ENCODE results near the gene MYD88.
"Not testable (repeated sequence)": the region's sequence is repeated elsewhere in the genome, so short reads cannot be mapped to it uniquely, and the experiment has no call there.

Gene MYD88

GRCh38 chr3:38133209-38133556, 5.3 kb upstream of the MYD88 start:
- no peak for DNase-seq (ENCODE audit: extremely low read depth, insufficient read length)
- Histone ChIP-seq H3K27me3 (replicated peaks; ENCODE audit: control insufficient read depth, insufficient read depth, low read length) (no peaks in the 10 kb centered on the region), H3K4me3 (replicated peaks; ENCODE audit: low read depth, low read length) (no peak overlapping the region), H3K36me3 (ENCODE audit: control insufficient read depth, insufficient read depth, low read length) (peaks cover 23% of the 10 kb centered on the region)
- TF ChIP-seq CTCF (IDR thresholded peaks at IDR 0.05; ENCODE audit: insufficient read depth, low read length, poor library complexity, severe bottlenecking), result no peak

- H3K4me3 ChIP-seq (replicated peaks; ENCODE audit: low read depth, low read length), result no peak overlapping the region
- H3K36me3 ChIP-seq (ENCODE audit: control insufficient read depth, insufficient read depth, low read length), result peaks cover 23% of the 10 kb centered on the region
- no peak for TF ChIP-seq CTCF (IDR thresholded peaks at IDR 0.05; ENCODE audit: insufficient read depth, low read length, poor library complexity, severe bottlenecking)
- DNase-seq (ENCODE audit: extremely low read depth, insufficient read length), result no peak
- H3K27me3 ChIP-seq (replicated peaks; ENCODE audit: control insufficient read depth, insufficient read depth, low read length), result no peaks in the 10 kb centered on the region
Observed at GRCh38 chr3:38133557-38134405, 4.7 kb upstream of the MYD88 start.

- not testable (repeated sequence) for H3K27me3 ChIP-seq (replicated peaks; ENCODE audit: control insufficient read depth, insufficient read depth, low read length); H3K4me3 ChIP-seq (replicated peaks; ENCODE audit: low read depth, low read length); DNase-seq (ENCODE audit: extremely low read depth, insufficient read length)
- H3K36me3 ChIP-seq (ENCODE audit: control insufficient read depth, insufficient read depth, low read length), result peaks cover 18% of the 10 kb centered on the region
Observed at GRCh38 chr3:38134517-38135143, 3.8 kb upstream of the MYD88 start.

GRCh38 chr3:38135621-38136277, 2.7 kb upstream of the MYD88 start:
- Histone ChIP-seq H3K36me3 (ENCODE audit: control insufficient read depth, insufficient read depth, low read length) (peaks cover 16% of the 10 kb centered on the region), H3K4me3 (replicated peaks; ENCODE audit: low read depth, low read length) (peak overlapping the region; percentile 95)
- DNase-seq (ENCODE audit: extremely low read depth, insufficient read length); H3K27me3 ChIP-seq (replicated peaks; ENCODE audit: control insufficient read depth, insufficient read depth, low read length): not testable (repeated sequence)

GRCh38 chr3:38136393-38136776, 2.1 kb upstream of the MYD88 start:
- Histone ChIP-seq H3K4me3 (replicated peaks; ENCODE audit: low read depth, low read length) (peak overlapping the region; percentile 95), H3K36me3 (ENCODE audit: control insufficient read depth, insufficient read depth, low read length) (peaks cover 18% of the 10 kb centered on the region), H3K27me3 (replicated peaks; ENCODE audit: control insufficient read depth, insufficient read depth, low read length) (no peaks in the 10 kb centered on the region)
- DNase-seq (ENCODE audit: extremely low read depth, insufficient read length), result peak; percentile 41
- TF ChIP-seq CTCF (IDR thresholded peaks at IDR 0.05; ENCODE audit: insufficient read depth, low read length, poor library complexity, severe bottlenecking), result no peak

- peak within 1 kb of the TSS; percentile 95 for H3K4me3 ChIP-seq (replicated peaks; ENCODE audit: low read depth, low read length)
- no peak for TF ChIP-seq CTCF (IDR thresholded peaks at IDR 0.05; ENCODE audit: insufficient read depth, low read length, poor library complexity, severe bottlenecking)
- H3K27me3 ChIP-seq (replicated peaks; ENCODE audit: control insufficient read depth, insufficient read depth, low read length), result no peaks in the 10 kb centered on the region
- DNase-seq (ENCODE audit: extremely low read depth, insufficient read length), result peak; percentile 97
- peaks cover 21% of the 10 kb centered on the region for H3K36me3 ChIP-seq (ENCODE audit: control insufficient read depth, insufficient read depth, low read length)
Observed at GRCh38 chr3:38136777-38137614, 1.5 kb upstream of the MYD88 start, which contains the start of gene ACAA1. Gene ACAA1 (minus strand): TSS chr3:38137127. CDS start chr3:38137035, 92 bp downstream.

Data from GM06990 (cell line).